SK-N-MC (cell line): ENCODE data around the gene FMO3.

Source experiments
- DNase-seq: peaks from one replicate; pipeline ENCODE4 v3.0.0-alpha.2; 2011; ENCODE audit warnings: low read depth, low spot score
- H3K27ac ChIP-seq: fragments of 200-600 bp; sonication (generic); 2 replicates; pipeline ENCODE4 v1.5.1; 2016; ENCODE audit warnings: mixed run types
- H3K36me3 ChIP-seq: fragments of 200-600 bp; sonication (generic); 2 replicates; pipeline ENCODE4 v1.6.1; 2017; ENCODE audit warnings: antibody characterized with exemption, low read length, mixed read lengths; ENCODE audit not compliant: insufficient read depth
- H3K4me3 ChIP-seq: fragments of 200-600 bp; sonication (generic); 2 replicates; pipeline ENCODE4 v1.5.1; 2016
- H3K9ac ChIP-seq: fragments of 200-600 bp; sonication (generic); 2 replicates; pipeline ENCODE4 v1.8.0; 2017; ENCODE audit warnings: mixed run types, mixed read lengths; ENCODE audit not compliant: insufficient read length
- H3K9me3 ChIP-seq: fragments of 200-600 bp; sonication (generic); 2 replicates; pipeline ENCODE4 v1.6.1; 2017; ENCODE audit warnings: low read depth, mild to moderate bottlenecking, antibody characterized with exemption, low read length, moderate library complexity, mixed read lengths
- EZH2 ChIP-seq: fragments of 200-600 bp; sonication (generic); IDR thresholded peaks from one replicate; pipeline ENCODE4 v1.6.1; 2017; ENCODE audit warnings: antibody characterized with exemption
- FOXP2 ChIP-seq: optimal IDR thresholded peaks from 2 replicates; pipeline ENCODE3; 2011; ENCODE audit warnings: mild to moderate bottlenecking, moderate library complexity; ENCODE audit not compliant: insufficient read depth; ENCODE audit errors: extremely low read length, control extremely low read depth
- POLR2AphosphoS5 ChIP-seq: IDR thresholded peaks from 2 replicates; pipeline ENCODE4 v1.6.1; 2012; ENCODE audit warnings: mild to moderate bottlenecking, low read depth, low read length, borderline replicate concordance

Gene FMO3

DNA sequence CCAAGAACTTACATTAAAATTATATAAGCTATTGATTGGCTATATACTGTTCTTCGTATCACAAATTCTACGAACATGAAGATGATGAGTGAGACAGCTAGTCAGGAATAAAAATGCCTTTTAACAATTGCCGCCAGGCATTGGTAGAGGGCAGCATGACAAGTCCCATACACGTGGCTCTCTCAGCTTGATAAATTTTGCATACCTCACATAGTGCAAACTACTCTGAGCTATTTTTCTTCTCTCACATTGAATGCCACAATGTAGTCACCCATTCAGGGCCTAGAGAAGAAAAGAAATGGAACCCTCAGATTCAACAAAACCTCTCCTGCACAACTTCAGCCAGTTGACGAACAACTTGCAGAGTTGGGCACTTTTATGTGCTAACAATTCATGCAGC is 67.4 kb downstream of the FMO3 start:
- TF ChIP-seq EZH2, result no peak
- TF ChIP-seq POLR2AphosphoS5, result no peak
- TF ChIP-seq FOXP2, result no peak
- H3K4me3 ChIP-seq, result no peak overlapping the region
- DNase-seq, result no peak

DNA sequence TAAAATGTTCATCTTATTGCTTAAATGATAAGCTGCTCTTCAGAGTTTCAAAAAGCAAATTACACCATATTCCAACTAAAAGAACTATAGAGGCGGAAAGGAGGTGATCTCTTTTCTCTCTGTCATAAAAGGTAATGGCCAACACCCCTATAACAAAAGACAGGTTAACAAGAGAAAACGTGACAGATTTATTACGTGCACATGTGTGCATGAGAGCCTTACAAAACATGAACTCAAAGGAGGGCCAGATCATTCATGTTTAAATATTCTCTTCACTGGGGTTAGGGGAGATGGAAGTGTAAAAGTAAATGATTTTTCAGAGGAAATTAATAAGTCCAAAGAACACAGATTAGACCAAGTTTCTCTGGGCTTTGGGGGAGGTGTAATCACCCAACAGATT is 67.8 kb downstream of the FMO3 start:
- Histone ChIP-seq H3K9me3 (no peaks in the 10 kb centered on the region), H3K4me3 (no peak overlapping the region), H3K9ac (no peak overlapping the region), H3K36me3 (no peaks in the 10 kb centered on the region), H3K27ac (no peak overlapping the region)
- TF ChIP-seq EZH2, result no peak
- TF ChIP-seq FOXP2, result no peak
- no peak for TF ChIP-seq POLR2AphosphoS5
- no peak for DNase-seq

More for the DNA sequence above, 67.4 kb downstream of the FMO3 start:
- no peaks in the 10 kb centered on the region for H3K36me3 ChIP-seq
- H3K27ac ChIP-seq, result no peak overlapping the region
- H3K9me3 ChIP-seq, result no peaks in the 10 kb centered on the region
- H3K9ac ChIP-seq, result no peak overlapping the region

DNA sequence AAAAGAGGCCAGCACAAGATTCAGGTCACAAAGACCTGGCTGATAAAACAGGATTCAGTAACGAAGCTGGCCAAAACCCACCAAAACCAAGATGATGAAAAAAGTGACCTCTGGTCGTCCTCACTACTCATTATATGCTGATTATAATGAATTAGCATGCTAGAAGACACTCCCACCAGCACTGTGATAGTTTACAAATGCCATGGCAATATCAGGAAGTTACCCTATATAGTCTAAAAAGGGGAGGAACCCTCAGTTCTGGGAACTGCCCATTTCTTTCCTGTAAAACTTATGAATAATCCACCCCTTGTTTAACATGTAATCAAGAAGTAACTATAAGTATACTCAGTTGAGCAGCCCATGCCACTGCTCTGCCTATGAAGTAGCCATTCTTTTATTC is 68.4 kb downstream of the FMO3 start:
- TF ChIP-seq FOXP2, result no peak
- no peaks in the 10 kb centered on the region for H3K9me3 ChIP-seq

DNA sequence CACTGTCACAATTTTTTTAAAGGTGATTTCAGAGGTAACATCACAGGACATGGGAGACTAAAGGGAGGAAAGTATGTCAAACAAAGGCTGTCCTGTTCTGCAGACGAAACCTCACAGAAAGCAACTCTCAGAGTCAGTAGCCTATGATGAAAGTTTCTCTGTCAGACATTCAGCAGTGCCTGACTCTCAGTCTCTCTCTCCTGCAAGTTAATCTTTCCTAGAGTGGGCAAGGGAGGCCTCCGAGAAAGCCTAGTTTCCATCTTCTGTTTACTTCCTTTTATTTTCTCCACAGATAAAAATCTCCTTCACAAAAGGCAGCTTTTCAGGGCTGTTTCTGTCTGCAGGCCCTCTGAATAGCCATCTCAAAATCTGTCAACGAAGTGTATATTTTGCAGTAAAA is 69.5 kb downstream of the FMO3 start:
- H3K27ac ChIP-seq, result 0 out of 2 replicates have a peak overlapping the region, but pooled peaks have one; percentile 80
- DNase-seq, result no peak

More for the DNA sequence above, 68.4 kb downstream of the FMO3 start:
- no peak for DNase-seq
- H3K27ac ChIP-seq, result no peak overlapping the region
- H3K9ac ChIP-seq, result no peak overlapping the region
- no peaks in the 10 kb centered on the region for H3K36me3 ChIP-seq
- H3K4me3 ChIP-seq, result no peak overlapping the region

DNA sequence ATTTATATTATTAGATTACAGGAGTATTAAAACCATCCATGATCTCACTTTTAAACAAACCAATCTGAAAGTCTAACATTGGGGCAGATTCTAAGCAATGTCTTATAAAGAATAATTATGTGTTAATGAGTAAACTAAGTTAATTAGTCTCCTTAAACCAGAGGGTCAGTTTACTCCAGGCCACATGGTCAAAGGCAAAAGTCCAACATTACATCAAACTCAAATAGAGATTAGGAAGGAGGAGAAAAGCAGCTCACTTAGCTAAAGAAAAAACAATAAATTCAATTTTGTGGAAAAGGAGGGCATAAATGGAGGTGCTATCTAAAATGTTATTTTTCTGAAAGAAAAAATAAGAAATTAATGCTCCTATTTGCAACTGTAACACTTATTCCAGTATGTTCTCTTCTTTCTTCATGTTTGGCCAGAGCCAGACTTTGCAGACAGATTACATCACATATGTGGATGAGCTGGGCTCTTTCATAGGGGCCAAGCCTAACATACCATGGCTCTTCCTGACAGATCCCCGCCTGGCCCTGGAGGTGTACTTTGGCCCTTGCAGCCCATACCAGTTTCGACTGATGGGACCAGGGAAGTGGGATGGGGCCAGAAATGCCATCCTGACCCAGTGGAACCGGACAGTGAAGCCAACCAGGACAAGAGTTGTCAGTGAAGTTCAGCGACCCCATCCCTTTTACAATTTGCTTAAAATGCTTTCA is 70.1 kb downstream of the FMO3 start:
- Histone ChIP-seq H3K27ac (peak overlapping the region; percentile 80), H3K4me3 (0 out of 2 replicates have a peak overlapping the region, but pooled peaks have one; percentile 2), H3K36me3 (no peaks in the 10 kb centered on the region), H3K9ac (no peak overlapping the region), H3K9me3 (no peaks in the 10 kb centered on the region)
- TF ChIP-seq EZH2 (no peak), POLR2AphosphoS5 (no peak)
- DNase-seq, result no peak

More for the DNA sequence above, 69.5 kb downstream of the FMO3 start:
- Histone ChIP-seq H3K9me3 (no peaks in the 10 kb centered on the region), H3K36me3 (no peaks in the 10 kb centered on the region), H3K4me3 (no peak overlapping the region), H3K9ac (no peak overlapping the region)
- TF ChIP-seq POLR2AphosphoS5, result no peak
- no peak for TF ChIP-seq FOXP2
- no peak for TF ChIP-seq EZH2

DNA sequence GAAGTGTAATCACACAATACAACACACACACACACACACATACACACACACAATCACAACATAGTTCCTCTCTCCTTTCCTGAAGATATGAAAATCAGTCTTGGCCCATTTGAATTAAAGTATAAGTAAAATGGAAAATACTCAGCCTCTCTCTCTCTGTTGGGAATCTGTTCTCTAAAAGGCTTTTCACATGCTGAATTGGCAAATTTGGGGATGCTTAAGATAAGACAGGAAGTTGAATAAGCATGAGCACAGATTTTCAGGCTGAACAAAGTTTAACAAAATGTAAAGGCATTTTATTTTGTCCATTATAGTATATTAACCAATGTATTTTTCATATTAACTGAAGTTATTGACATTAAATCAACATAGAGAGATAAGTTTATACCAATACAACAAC is 70.7 kb downstream of the FMO3 start:
- TF ChIP-seq FOXP2 (no peak), EZH2 (no peak)
- H3K27ac ChIP-seq, result peak overlapping the region; percentile 80
- no peaks in the 10 kb centered on the region for H3K9me3 ChIP-seq
- 0 out of 2 replicates have a peak overlapping the region, but pooled peaks have one; percentile 2 for H3K4me3 ChIP-seq
- DNase-seq, result no peak
- H3K36me3 ChIP-seq, result no peaks in the 10 kb centered on the region
- no peak overlapping the region for H3K9ac ChIP-seq

DNA sequence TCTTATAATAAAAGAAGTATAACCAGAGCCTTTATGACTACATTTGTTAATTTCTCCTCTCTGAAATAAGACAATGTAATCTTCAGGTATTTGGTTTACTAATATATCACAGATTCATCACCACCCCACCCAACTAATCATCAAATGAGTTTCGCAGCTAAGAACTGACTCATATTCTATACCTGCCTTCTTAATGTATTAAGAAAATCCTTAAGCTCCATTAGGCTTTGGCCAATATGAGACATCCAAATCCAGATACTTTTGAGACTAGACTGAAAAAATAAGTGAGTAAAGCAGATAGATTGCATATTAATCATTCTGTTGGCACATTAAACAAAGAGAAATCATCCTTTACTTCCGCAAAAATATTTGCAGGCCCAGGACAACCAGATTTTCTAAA is 75.7 kb downstream of the FMO3 start:
- Histone ChIP-seq H3K27ac (no peak overlapping the region), H3K9ac (no peak overlapping the region), H3K4me3 (no peak overlapping the region), H3K36me3 (no peaks in the 10 kb centered on the region), H3K9me3 (no peaks in the 10 kb centered on the region)
- DNase-seq, result no peak
- TF ChIP-seq POLR2AphosphoS5 (no peak), EZH2 (no peak), FOXP2 (no peak)
